Measurements from ENCODE around the gene PCDHB1.

The PCDHB1 gene

DNA sequence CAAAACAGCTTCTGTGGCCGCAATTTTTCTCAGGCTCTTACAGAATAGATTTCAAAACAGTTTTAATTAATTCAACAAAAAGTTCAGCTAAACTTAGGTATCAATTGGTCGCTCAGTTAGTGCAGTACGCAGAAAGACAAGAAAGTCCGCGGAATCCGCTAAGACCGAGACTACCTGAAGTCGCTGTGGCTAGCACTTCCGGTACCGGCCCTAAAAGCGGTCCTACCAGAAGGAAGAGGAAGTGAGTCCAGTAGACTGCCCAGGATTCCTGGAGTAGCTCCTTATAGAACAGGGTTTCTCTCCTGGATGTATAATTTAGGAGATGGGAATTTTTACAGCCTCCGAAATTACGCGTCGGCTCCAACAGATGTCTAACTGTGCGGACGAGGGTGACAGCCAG, 26.7 kb downstream of the PCDHB1 start:
- TF ChIP-seq EGR1 (IDR thresholded peaks at IDR 0.05) (no peak), EP300 (IDR thresholded peaks at IDR 0.05; ENCODE audit: borderline replicate concordance) (no peak), TAF1 (IDR thresholded peaks at IDR 0.05; ENCODE audit: low read depth) (no peak), CEBPB (IDR thresholded peaks at IDR 0.05) (no peak), RAD21 (IDR thresholded peaks at IDR 0.05; ENCODE audit: low read depth) (no peak), CREB1 (IDR thresholded peaks at IDR 0.05; ENCODE audit: low read depth) (no peak), YY1 (IDR thresholded peaks at IDR 0.05; ENCODE audit: low read depth) (no peak), FOXM1 (IDR thresholded peaks at IDR 0.05; ENCODE audit: borderline replicate concordance, low read depth) (no peak), ZBTB7A (IDR thresholded peaks at IDR 0.05; ENCODE audit: low read depth) (no peak)
- TF ChIP-seq, protein P1, sequence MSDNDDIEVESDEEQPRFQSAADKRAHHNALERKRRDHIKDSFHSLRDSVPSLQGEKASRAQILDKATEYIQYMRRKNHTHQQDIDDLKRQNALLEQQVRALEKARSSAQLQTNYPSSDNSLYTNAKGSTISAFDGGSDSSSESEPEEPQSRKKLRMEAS (IDR thresholded peaks at IDR 0.05) = no peak
- TF ChIP-seq, protein P2, sequence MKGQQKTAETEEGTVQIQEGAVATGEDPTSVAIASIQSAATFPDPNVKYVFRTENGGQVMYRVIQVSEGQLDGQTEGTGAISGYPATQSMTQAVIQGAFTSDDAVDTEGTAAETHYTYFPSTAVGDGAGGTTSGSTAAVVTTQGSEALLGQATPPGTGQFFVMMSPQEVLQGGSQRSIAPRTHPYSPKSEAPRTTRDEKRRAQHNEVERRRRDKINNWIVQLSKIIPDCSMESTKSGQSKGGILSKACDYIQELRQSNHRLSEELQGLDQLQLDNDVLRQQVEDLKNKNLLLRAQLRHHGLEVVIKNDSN (IDR thresholded peaks at IDR 0.05) = no peak

DNA sequence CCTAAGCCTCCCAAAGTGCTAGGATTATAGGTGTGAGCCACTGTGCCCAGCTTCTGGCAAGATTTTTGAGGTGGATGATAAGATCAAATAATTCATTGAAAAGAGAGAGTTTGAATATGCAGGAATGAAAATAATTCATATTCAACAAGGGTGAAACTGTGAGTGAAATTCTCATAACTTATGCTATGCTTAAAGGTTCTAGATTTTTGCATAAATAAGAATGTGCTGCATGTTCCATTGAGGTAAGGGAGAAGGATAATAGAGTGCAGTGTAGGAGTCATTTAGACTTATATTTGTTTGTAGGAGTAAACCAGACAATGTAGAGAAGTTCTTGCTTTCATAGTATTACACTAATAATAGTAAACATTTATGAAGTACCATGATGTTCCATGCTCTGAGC, 31.1 kb downstream of the PCDHB1 start:
- TF ChIP-seq TEAD4 (IDR thresholded peaks at IDR 0.05) = no peak
- TF ChIP-seq YY1 (IDR thresholded peaks at IDR 0.05; ENCODE audit: low read depth) = no peak
- no peak for TF ChIP-seq EGR1 (IDR thresholded peaks at IDR 0.05)
- TF ChIP-seq, protein P1 (IDR thresholded peaks at IDR 0.05) = no peak
- TF ChIP-seq EP300 (IDR thresholded peaks at IDR 0.05; ENCODE audit: borderline replicate concordance) = no peak
- TF ChIP-seq TCF12 (IDR thresholded peaks at IDR 0.05; ENCODE audit: low read depth) = no peak

DNA sequence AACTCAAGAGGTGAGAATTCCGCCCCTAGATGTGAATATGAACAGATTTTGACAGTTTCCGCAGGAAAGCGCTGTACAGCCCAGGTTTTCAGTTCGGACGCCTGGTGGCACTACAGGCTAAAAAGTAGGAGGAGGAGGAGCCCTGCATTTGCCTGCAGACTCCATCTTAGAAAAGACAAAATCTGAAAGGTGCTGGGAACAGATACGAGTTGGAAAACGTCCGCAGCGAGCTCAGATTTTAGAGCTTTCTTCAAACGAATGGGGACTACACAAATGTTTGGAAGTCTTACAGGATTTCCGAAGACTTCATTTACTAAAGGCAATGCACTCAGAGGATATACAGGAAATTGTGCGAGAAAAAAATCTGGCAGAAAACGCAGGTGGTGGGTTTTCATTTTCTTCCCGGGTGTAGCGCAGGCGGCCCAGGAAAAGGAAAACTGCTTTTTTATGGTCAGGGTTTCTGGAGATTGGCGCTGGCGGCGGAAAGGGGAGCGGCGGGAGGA, 33.4 kb downstream of the PCDHB1 start:
- no peak for TF ChIP-seq ZBTB7A (IDR thresholded peaks at IDR 0.05; ENCODE audit: low read depth)
- TF ChIP-seq RAD21 (IDR thresholded peaks at IDR 0.05; ENCODE audit: low read depth) = peak; percentile 32; the same call in 1 of the 2 replicates

DNA sequence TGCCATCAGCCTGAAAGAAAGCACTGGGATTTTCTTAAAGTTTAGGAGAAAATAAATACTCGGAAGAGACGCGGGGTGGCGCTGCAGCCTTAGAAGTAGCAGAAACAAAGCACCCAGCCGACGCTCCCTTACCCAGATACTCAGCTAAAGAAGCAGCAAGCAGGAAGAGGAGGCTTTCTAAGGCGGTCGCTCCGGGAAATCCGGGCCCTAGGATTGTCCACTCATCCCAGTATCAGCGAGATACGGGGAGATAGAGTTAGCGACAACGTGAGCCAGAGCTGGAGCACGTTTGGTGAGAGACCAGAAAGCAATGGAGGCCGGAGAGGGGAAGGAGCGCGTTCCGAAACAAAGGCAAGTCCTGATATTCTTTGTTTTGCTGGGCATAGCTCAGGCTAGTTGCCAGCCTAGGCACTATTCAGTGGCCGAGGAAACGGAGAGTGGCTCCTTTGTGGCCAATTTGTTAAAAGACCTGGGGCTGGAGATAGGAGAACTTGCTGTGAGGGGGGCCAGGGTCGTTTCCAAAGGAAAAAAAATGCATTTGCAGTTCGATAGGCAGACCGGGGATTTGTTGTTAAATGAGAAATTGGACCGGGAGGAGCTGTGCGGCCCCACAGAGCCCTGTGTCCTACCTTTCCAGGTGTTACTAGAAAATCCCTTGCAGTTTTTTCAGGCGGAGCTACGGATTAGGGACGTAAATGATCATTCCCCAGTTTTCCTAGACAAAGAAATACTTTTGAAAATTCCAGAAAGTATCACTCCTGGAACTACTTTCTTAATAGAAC, 43.5 kb downstream of the PCDHB1 start, which contains the start of gene PCDHB2:
Gene PCDHB2 (plus strand): TSS at position 135 of the 782 bp plus-strand sequence. CDS start 176 bp downstream, at position 311.
- TF ChIP-seq RAD21 (IDR thresholded peaks at IDR 0.05; ENCODE audit: low read depth) = peak; percentile 40; the same call in 1 of the 2 replicates
- TF ChIP-seq CEBPB (IDR thresholded peaks at IDR 0.05) = no peak

DNA sequence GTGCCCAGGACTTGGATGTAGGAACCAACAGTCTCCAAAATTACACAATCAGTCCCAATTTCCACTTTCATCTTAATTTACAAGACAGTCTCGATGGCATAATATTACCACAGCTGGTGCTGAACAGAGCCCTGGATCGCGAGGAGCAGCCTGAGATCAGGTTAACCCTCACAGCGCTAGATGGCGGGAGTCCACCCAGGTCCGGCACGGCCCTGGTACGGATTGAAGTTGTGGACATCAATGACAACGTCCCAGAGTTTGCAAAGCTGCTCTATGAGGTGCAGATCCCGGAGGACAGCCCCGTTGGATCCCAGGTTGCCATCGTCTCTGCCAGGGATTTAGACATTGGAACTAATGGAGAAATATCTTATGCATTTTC, 44.1 kb downstream of the PCDHB1 start:
- TF ChIP-seq EP300 (IDR thresholded peaks at IDR 0.05; ENCODE audit: borderline replicate concordance) (no peak), CEBPB (IDR thresholded peaks at IDR 0.05) (no peak), FOXM1 (IDR thresholded peaks at IDR 0.05; ENCODE audit: borderline replicate concordance, low read depth) (no peak), TEAD4 (IDR thresholded peaks at IDR 0.05) (no peak), YY1 (IDR thresholded peaks at IDR 0.05; ENCODE audit: low read depth) (no peak), NFIC (IDR thresholded peaks at IDR 0.05) (no peak), ZBTB7A (IDR thresholded peaks at IDR 0.05; ENCODE audit: low read depth) (no peak), RAD21 (IDR thresholded peaks at IDR 0.05; ENCODE audit: low read depth) (no peak), EGR1 (IDR thresholded peaks at IDR 0.05) (no peak), TCF12 (IDR thresholded peaks at IDR 0.05; ENCODE audit: low read depth) (no peak), CREB1 (IDR thresholded peaks at IDR 0.05; ENCODE audit: low read depth) (no peak)
- TF ChIP-seq, protein P1 (IDR thresholded peaks at IDR 0.05) = no peak
- TF ChIP-seq, protein P3, sequence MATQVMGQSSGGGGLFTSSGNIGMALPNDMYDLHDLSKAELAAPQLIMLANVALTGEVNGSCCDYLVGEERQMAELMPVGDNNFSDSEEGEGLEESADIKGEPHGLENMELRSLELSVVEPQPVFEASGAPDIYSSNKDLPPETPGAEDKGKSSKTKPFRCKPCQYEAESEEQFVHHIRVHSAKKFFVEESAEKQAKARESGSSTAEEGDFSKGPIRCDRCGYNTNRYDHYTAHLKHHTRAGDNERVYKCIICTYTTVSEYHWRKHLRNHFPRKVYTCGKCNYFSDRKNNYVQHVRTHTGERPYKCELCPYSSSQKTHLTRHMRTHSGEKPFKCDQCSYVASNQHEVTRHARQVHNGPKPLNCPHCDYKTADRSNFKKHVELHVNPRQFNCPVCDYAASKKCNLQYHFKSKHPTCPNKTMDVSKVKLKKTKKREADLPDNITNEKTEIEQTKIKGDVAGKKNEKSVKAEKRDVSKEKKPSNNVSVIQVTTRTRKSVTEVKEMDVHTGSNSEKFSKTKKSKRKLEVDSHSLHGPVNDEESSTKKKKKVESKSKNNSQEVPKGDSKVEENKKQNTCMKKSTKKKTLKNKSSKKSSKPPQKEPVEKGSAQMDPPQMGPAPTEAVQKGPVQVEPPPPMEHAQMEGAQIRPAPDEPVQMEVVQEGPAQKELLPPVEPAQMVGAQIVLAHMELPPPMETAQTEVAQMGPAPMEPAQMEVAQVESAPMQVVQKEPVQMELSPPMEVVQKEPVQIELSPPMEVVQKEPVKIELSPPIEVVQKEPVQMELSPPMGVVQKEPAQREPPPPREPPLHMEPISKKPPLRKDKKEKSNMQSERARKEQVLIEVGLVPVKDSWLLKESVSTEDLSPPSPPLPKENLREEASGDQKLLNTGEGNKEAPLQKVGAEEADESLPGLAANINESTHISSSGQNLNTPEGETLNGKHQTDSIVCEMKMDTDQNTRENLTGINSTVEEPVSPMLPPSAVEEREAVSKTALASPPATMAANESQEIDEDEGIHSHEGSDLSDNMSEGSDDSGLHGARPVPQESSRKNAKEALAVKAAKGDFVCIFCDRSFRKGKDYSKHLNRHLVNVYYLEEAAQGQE (IDR thresholded peaks at IDR 0.05; ENCODE audit: low read depth) = no peak

DNA sequence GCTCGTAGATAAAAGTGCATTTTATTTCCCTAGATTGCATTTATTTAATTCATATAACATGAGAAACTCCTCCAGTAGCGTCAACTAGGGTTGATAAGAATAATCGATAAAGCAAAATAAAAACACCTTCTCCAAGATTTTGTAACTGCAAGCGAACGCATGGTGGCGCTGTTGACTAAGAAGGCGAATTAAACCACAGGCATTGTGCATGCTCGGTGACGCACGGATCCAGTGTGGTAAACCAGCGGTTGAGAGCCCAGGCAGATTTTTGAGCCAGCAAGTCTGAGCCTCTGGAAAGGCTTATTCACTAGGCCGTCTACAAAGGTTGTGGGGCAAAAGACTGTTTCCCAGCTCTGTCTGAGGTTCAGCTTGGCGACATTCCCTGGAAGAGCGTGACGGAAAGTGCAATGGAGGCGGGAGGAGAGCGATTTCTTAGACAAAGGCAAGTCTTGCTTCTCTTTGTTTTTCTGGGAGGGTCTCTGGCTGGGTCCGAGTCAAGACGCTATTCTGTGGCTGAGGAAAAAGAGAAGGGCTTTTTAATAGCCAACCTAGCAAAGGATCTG, 49.1 kb downstream of the PCDHB1 start, which contains the start of gene PCDHB3:
Gene PCDHB3 (plus strand): TSS at position 231 of the 563 bp plus-strand sequence. CDS start 177 bp downstream, at position 408.
- peak; percentile 24; the same call in 1 of the 2 replicates for TF ChIP-seq RAD21 (IDR thresholded peaks at IDR 0.05; ENCODE audit: low read depth)
- TF ChIP-seq EP300 (IDR thresholded peaks at IDR 0.05; ENCODE audit: borderline replicate concordance) = no peak
- TF ChIP-seq EGR1 (IDR thresholded peaks at IDR 0.05) = no peak
- no peak for TF ChIP-seq YY1 (IDR thresholded peaks at IDR 0.05; ENCODE audit: low read depth)
- TF ChIP-seq NFIC (IDR thresholded peaks at IDR 0.05) = no peak
- TF ChIP-seq CREB1 (IDR thresholded peaks at IDR 0.05; ENCODE audit: low read depth) = no peak

DNA sequence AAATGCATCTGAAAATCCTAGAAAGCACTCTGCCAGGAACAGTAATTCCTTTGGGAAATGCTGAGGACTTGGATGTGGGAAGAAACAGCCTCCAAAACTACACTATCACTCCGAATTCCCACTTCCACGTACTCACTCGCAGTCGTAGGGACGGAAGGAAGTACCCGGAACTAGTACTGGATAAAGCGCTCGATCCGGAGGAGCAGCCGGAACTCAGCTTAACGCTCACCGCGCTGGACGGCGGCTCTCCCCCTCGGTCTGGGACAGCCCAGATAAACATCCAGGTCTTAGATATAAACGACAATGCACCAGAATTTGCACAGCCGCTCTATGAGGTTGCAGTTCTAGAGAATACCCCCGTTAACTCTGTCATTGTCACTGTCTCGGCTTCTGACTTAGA, 49.9 kb downstream of the PCDHB1 start:
- TF ChIP-seq CEBPB (IDR thresholded peaks at IDR 0.05) (no peak), CREB1 (IDR thresholded peaks at IDR 0.05; ENCODE audit: low read depth) (no peak), TEAD4 (IDR thresholded peaks at IDR 0.05) (no peak), FOXM1 (IDR thresholded peaks at IDR 0.05; ENCODE audit: borderline replicate concordance, low read depth) (no peak), ZBTB7A (IDR thresholded peaks at IDR 0.05; ENCODE audit: low read depth) (no peak), YY1 (IDR thresholded peaks at IDR 0.05; ENCODE audit: low read depth) (no peak), TAF1 (IDR thresholded peaks at IDR 0.05; ENCODE audit: low read depth) (no peak), RAD21 (IDR thresholded peaks at IDR 0.05; ENCODE audit: low read depth) (no peak), EGR1 (IDR thresholded peaks at IDR 0.05) (no peak), TCF12 (IDR thresholded peaks at IDR 0.05; ENCODE audit: low read depth) (no peak), NFIC (IDR thresholded peaks at IDR 0.05) (no peak), EP300 (IDR thresholded peaks at IDR 0.05; ENCODE audit: borderline replicate concordance) (no peak)
- TF ChIP-seq, protein P2 (IDR thresholded peaks at IDR 0.05) = no peak
- TF ChIP-seq, protein P3 (IDR thresholded peaks at IDR 0.05; ENCODE audit: low read depth) = no peak
- TF ChIP-seq, protein P1 (IDR thresholded peaks at IDR 0.05) = no peak

Measured in Ishikawa (cell line).